HEK293 (cell line): ENCODE measurements around the gene ADD1.
"Not testable (repeated sequence)": the region's sequence is repeated elsewhere in the genome, so short reads cannot be mapped to it uniquely, and the experiment has no call there.

Experiments used
- CTCF ChIA-PET: fragments of 350-600 bp; formaldehyde crosslinking; extraction: SDS; loops from one replicate; lab custom pipeline; 2021; ENCODE audit warnings: antibody characterized with exemption; lab: Yijun Ruan, JAX
- POLR2A ChIA-PET: fragments of 300-600 bp; formaldehyde crosslinking; extraction: SDS; loops from one replicate; lab custom pipeline; 2020; ENCODE audit warnings: antibody characterized with exemption, inconsistent platforms; lab: Yijun Ruan, JAX
- H3K27ac ChIP-seq: fragments of 200-500 bp; sonication (Bioruptor generic); 2 replicates; pipeline ENCODE4 v1.5.1; 2014; ENCODE audit warnings: low read depth, low read length, control low read depth, inconsistent platforms; ENCODE audit errors: extremely low read depth
- H3K36me3 ChIP-seq, 2 experiments: fragments of 200-500 bp in 1 of 2; sonication (Bioruptor generic) in 1 of 2; 1 replicate in 1 of 2; 2 replicates in 1 of 2; pipeline ENCODE4 v1.5.1; 2014 to 2017; ENCODE audit warnings: inconsistent platforms in 2 of 2, low read length in 2 of 2; ENCODE audit not compliant: control insufficient read depth in 2 of 2, insufficient read depth in 1 of 2
- H3K4me1 ChIP-seq: fragments of 200-500 bp; sonication (Bioruptor generic); 2 replicates; pipeline ENCODE4 v1.5.1; 2014; ENCODE audit warnings: mild to moderate bottlenecking, low read length, inconsistent platforms; ENCODE audit not compliant: control insufficient read depth, insufficient read depth
- H3K4me3 ChIP-seq: 2 replicates; pipeline ENCODE4 v1.5.1; 2011; ENCODE audit warnings: low read depth, mild to moderate bottlenecking, control low read depth, low read length, moderate library complexity
- H3K9me3 ChIP-seq: fragments of 200-500 bp; sonication (Bioruptor generic); 2 replicates; pipeline ENCODE4 v1.5.1; 2014; ENCODE audit warnings: low read depth, low read length, inconsistent platforms; ENCODE audit not compliant: control insufficient read depth, insufficient read depth
- GLIS2 ChIP-seq: fragments of 450-650 bp; formaldehyde crosslinking; IDR thresholded peaks from 2 replicates; pipeline ENCODE4 v1.5.1; 2016; ENCODE audit warnings: missing biosample characterization, missing genetic modification characterization
- KLF1 ChIP-seq: fragments of 450-650 bp; formaldehyde crosslinking; IDR thresholded peaks from 2 replicates; pipeline ENCODE4 v1.5.1; 2016; ENCODE audit warnings: missing biosample characterization, missing genetic modification characterization
- ZNF140 ChIP-seq: fragments of 450-650 bp; formaldehyde crosslinking; IDR thresholded peaks from 2 replicates; pipeline ENCODE4 v1.5.1; 2016; ENCODE audit warnings: missing biosample characterization, missing genetic modification characterization
- ZNF350 ChIP-seq: fragments of 450-650 bp; formaldehyde crosslinking; IDR thresholded peaks from 2 replicates; pipeline ENCODE4 v1.5.0; 2017; ENCODE audit warnings: missing biosample characterization, mild to moderate bottlenecking, missing genetic modification characterization
- ZNF571 ChIP-seq: fragments of 450-650 bp; formaldehyde crosslinking; IDR thresholded peaks from 2 replicates; pipeline ENCODE4 v1.5.0; 2017; ENCODE audit warnings: missing biosample characterization, missing genetic modification characterization
- ZSCAN23 ChIP-seq: fragments of 450-650 bp; formaldehyde crosslinking; IDR thresholded peaks from 2 replicates; pipeline ENCODE4 v1.5.1; 2016; ENCODE audit warnings: missing biosample characterization, missing genetic modification characterization
- TF ChIP-seq, protein P1 (sequence below): fragments of 450-650 bp; formaldehyde crosslinking; IDR thresholded peaks from 2 replicates; pipeline ENCODE4 v1.5.1; 2017; ENCODE audit warnings: missing biosample characterization, missing genetic modification characterization
- TF ChIP-seq, protein P2 (sequence below): fragments of 450-650 bp; formaldehyde crosslinking; IDR thresholded peaks from 2 replicates; pipeline ENCODE4 v1.5.1; 2016; ENCODE audit warnings: missing biosample characterization, missing genetic modification characterization
- TF ChIP-seq, protein P3 (sequence below): fragments of 450-650 bp; formaldehyde crosslinking; IDR thresholded peaks from 2 replicates; pipeline ENCODE4 v1.5.1; 2016; ENCODE audit warnings: missing biosample characterization, missing genetic modification characterization
- TF ChIP-seq, protein P4 (sequence below): fragments of 450-650 bp; formaldehyde crosslinking; IDR thresholded peaks from 2 replicates; pipeline ENCODE4 v1.5.1; 2016; ENCODE audit warnings: missing biosample characterization, missing genetic modification characterization

Gene ADD1

DNA sequence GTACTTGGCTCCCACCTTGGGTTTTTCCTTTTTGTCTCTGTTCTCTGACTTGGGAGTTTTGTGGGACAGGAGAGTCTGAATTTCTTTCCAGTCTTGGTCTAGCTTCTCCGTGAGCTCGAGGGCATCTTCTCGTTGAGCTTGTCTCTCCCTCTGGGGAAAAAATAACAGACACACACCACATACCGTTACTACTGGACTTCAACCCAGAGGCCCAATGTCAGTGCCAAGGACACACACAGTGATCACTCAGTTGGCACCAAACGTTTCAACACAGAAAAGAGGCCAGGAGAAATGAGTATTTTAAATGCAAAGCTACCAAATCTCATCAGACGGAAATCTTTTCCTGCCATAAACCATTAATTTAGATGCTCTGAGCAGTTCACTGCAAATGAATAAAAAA, 109.9 kb downstream of the ADD1 start (continued):
- TF ChIP-seq, protein P1, sequence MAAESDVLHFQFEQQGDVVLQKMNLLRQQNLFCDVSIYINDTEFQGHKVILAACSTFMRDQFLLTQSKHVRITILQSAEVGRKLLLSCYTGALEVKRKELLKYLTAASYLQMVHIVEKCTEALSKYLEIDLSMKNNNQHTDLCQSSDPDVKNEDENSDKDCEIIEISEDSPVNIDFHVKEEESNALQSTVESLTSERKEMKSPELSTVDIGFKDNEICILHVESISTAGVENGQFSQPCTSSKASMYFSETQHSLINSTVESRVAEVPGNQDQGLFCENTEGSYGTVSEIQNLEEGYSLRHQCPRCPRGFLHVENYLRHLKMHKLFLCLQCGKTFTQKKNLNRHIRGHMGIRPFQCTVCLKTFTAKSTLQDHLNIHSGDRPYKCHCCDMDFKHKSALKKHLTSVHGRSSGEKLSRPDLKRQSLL (tag by site-specific recombination), result no peak
- TF ChIP-seq ZNF350 (tag by site-specific recombination) (no peak), ZNF140 (tag by site-specific recombination) (no peak), ZSCAN23 (no peak), GLIS2 (tag by site-specific recombination) (no peak), KLF1 (tag by site-specific recombination) (no peak)
- TF ChIP-seq, protein P2, sequence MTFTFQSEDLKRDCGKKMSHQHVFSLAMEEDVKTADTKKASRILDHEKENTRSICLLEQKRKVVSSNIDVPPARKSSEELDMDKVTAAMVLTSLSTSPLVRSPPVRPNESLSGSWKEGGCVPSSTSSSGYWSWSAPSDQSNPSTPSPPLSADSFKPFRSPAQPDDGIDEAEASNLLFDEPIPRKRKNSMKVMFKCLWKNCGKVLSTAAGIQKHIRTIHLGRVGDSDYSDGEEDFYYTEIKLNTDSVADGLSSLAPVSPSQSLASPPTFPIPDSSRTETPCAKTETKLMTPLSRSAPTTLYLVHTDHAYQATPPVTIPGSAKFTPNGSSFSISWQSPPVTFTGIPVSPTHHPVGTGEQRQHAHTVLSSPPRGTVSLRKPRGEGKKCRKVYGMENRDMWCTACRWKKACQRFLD, result no peak
- TF ChIP-seq, protein P3, sequence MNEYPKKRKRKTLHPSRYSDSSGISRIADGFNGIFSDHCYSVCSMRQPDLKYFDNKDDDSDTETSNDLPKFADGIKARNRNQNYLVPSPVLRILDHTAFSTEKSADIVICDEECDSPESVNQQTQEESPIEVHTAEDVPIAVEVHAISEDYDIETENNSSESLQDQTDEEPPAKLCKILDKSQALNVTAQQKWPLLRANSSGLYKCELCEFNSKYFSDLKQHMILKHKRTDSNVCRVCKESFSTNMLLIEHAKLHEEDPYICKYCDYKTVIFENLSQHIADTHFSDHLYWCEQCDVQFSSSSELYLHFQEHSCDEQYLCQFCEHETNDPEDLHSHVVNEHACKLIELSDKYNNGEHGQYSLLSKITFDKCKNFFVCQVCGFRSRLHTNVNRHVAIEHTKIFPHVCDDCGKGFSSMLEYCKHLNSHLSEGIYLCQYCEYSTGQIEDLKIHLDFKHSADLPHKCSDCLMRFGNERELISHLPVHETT (tag by site-specific recombination), result no peak
- TF ChIP-seq, all 188 proteins: peak for 0

DNA sequence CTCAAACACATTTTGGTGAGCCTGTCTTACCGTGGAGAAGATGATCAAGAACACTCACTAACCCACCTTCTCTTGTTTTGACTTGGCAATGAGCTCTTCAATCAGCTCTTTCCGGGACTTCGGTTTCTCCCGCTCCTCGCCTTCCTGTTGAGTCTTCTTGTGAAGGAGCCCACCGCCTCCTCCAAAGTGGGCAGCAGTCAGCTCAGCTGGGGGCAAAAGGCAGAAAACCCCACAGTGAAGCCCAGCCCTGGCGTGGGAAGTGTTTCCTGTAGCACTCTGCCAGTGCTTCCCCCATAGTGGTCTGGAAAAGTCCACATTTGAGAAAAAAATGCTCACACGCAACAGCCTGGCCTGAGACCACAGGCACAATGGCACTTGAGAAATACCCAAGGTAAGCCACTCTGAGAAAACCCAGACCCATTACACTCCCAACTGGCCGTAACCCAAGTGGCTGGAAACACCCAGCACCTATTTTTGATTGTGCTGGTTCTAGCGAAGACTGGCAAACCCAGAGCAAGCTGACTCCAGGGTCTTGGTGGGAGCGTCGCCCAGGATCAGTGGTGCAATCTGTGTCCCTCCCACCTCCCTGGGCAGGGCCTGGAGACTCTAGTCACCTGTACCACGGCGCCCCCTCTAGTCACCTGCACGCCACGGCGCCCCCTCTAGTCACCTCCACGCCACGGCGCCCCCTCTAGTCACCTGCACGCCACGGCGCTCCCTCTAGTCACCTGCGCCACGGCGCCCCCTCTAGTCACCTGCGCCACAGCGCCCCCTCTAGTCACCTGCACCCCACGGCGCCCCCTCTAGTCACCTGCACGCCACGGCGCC, 110.9 kb downstream of the ADD1 start:
- Histone ChIP-seq H3K36me3 (peaks cover 5 to 95% of the 10 kb centered on the region in 2 experiments), H3K27ac (no peak overlapping the region), H3K4me3 (no peak overlapping the region), H3K4me1 (no peaks in the 10 kb centered on the region), H3K9me3 (no peaks in the 10 kb centered on the region)
- no peak for TF ChIP-seq ZNF571 (tag by site-specific recombination)
- TF ChIP-seq, protein P4, sequence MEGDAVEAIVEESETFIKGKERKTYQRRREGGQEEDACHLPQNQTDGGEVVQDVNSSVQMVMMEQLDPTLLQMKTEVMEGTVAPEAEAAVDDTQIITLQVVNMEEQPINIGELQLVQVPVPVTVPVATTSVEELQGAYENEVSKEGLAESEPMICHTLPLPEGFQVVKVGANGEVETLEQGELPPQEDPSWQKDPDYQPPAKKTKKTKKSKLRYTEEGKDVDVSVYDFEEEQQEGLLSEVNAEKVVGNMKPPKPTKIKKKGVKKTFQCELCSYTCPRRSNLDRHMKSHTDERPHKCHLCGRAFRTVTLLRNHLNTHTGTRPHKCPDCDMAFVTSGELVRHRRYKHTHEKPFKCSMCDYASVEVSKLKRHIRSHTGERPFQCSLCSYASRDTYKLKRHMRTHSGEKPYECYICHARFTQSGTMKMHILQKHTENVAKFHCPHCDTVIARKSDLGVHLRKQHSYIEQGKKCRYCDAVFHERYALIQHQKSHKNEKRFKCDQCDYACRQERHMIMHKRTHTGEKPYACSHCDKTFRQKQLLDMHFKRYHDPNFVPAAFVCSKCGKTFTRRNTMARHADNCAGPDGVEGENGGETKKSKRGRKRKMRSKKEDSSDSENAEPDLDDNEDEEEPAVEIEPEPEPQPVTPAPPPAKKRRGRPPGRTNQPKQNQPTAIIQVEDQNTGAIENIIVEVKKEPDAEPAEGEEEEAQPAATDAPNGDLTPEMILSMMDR (tag by site-specific recombination), result peak; percentile 68
- ChIA-PET POLR2A (interaction anchor here (1.0 to 1.6 kb wide), 3 partner anchors 8 to 16 kb away, joined by 3 to 5 read pairs (median 3); partner anchors contain the start of gene GRK4), CTCF (interaction anchor here (0.5 to 1.3 kb wide), 9 partner anchors 10 to 734 kb away, joined by 3 to 7 read pairs (median 4); no protein-coding TSS in a partner anchor)

DNA sequence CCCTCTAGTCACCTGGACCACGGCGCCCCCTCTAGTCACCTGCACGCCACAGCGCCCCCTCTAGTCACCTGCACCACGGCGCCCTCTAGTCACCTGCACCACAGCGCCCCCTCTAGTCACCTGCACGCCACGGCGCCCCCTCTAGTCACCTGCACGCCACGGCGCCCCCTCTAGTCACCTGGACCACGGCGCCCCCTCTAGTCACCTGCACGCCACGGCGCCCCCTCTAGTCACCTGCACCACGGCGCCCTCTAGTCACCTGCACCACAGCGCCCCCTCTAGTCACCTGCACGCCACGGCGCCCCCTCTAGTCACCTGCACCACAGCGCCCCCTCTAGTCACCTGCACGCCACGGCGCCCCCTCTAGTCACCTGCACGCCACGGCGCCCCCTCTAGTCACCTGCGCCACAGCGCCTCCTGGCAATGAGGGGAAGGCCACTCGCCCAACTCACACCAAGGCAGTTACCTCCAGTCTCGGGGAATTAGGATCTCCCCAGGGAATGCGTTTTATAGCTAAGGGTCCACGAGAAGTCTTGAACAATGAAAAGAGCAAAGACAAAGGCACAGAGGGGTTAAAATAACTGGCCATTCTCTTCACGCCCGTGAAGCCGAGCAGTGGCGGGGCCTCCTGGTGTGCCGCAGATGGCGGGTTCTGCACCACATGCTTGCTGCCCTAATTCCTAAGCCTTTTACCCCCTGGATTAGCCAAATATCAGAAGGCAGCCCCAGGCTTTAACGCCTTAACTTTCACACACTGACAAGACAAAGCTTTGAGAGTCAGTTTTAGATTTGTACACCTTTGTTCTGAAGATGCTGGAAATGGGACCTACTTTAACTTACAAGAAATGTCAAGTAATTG, 111.8 kb downstream of the ADD1 start:
- TF ChIP-seq, protein P4 (tag by site-specific recombination), result 0 out of 2 replicates have a peak, but pooled peaks have one; percentile 8
- CTCF ChIA-PET, result interaction anchor here (0.6 to 1.3 kb wide), 7 partner anchors 20 to 645 kb away, joined by 4 to 7 read pairs (median 5); no protein-coding TSS in a partner anchor

More for the DNA sequence above, 111.8 kb downstream of the ADD1 start:
- H3K4me3 ChIP-seq, H3K4me1 ChIP-seq, POLR2A ChIA-PET, H3K9me3 ChIP-seq, H3K27ac ChIP-seq: not testable (repeated sequence)
- H3K36me3 ChIP-seq, result peaks cover 5 to 90% of the 10 kb centered on the region in 2 experiments
